ENCODE results near the gene TMEM98. TPM values are rescaled to one million over a fixed set of nuclear protein-coding genes. Genes with fewer than 3 reads are reported as not detected.

TMEM98 gene
- total RNA-seq, 1 donor from 2014 or later: 72.9 TPM

DNA sequence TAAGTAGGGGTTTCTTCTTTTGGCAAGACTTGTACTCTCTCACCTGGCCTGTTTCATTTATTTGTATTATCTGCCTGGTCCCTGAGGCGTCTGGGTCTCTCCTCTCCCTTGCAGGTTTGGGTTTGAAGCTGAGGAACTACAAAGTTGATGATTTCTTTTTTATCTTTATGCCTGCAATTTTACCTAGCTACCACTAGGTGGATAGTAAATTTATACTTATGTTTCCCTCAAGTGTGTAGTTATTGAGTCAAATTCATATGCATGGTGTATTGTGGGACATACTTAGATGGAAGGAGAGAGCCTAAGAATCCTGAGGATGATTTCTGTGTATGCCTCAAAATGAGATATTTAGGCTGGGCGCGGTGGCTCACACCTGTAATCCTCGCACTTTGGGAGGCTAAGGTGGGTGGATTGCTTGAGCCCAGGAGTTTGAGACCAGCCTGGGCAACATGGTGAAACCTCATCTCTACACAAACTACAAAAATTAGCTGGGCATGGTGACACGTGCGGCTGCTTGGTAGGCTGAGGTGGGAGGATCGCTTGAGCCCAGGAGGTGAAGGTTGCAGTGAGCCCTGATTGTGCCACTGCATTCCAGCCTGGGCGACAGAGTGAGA lies 13.6 kb downstream of the TMEM98 start:
- ATAC-seq (no peak), DNase-seq (no peak)
- H3K36me3 ChIP-seq: peaks cover 5% of the 10 kb centered on the region
- H3K27me3 ChIP-seq: no peaks in the 10 kb centered on the region
- no peak overlapping the region for H3K27ac ChIP-seq
- peaks cover 6% of the 10 kb centered on the region for H3K4me1 ChIP-seq
- H3K9me3 ChIP-seq: no peaks in the 10 kb centered on the region
- TF ChIP-seq, protein P1, sequence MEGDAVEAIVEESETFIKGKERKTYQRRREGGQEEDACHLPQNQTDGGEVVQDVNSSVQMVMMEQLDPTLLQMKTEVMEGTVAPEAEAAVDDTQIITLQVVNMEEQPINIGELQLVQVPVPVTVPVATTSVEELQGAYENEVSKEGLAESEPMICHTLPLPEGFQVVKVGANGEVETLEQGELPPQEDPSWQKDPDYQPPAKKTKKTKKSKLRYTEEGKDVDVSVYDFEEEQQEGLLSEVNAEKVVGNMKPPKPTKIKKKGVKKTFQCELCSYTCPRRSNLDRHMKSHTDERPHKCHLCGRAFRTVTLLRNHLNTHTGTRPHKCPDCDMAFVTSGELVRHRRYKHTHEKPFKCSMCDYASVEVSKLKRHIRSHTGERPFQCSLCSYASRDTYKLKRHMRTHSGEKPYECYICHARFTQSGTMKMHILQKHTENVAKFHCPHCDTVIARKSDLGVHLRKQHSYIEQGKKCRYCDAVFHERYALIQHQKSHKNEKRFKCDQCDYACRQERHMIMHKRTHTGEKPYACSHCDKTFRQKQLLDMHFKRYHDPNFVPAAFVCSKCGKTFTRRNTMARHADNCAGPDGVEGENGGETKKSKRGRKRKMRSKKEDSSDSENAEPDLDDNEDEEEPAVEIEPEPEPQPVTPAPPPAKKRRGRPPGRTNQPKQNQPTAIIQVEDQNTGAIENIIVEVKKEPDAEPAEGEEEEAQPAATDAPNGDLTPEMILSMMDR (IDR thresholded peaks at IDR 0.05): peak; percentile 25
- H3K4me3 ChIP-seq: no peak overlapping the region
- intact Hi-C loops (cut with DNase I): no loop called here

DNA sequence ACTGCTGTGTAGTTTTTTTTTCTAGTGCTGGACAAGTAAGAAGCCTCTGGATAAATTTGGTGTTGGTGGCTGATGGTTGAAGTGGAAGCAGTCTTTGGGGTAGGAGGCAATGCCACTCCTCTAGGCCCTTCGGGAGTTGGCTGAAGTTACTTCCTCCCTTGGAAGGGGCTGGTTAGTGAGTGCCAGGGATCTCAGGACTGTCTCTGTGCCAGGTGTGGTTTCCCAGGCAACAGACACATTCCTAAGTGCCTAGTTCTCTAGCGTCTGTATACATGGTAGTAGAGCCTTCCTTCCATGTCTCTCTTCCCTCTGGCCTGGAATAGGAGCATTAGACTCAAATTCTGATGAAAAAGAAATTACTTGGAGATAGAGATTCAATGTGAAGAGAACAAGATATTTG lies 15.3 kb downstream of the TMEM98 start:
- Histone ChIP-seq H3K4me1 (no peaks in the 10 kb centered on the region), H3K9me3 (no peaks in the 10 kb centered on the region), H3K36me3 (peaks cover 5% of the 10 kb centered on the region), H3K27ac (peak overlapping the region; percentile 66), H3K27me3 (no peaks in the 10 kb centered on the region), H3K4me3 (no peak overlapping the region)
- TF ChIP-seq, protein P1 (IDR thresholded peaks at IDR 0.05): no peak
- no peak for DNase-seq
- intact Hi-C loops (cut with DNase I): no loop called here
- peak; percentile 71 for ATAC-seq

DNA sequence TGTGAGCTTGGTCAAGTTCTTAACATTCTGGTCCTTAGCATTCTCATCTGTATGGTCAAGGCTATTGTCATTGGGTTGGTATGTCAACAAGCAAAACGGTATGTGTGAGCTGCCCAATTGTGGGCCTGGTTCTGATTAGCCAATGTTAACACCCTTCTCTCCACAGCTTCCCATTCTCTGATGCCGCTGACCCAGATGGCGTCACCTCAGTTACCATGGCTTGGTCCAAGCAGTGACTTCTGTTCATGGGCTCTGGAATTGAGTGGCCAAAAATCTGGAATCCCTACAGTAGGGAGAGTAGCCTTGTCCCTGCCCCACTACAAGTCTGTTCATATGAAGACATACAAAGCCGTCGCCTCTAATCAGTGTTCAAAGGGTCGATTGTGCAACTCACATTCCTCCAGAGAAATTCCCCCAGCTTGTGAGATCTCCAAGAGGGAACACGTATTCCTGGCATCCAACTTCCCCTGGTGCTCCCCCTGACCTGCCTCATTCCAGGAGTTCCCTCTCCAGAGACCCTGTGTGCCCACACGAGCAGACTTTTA lies 15.8 kb downstream of the TMEM98 start:
- intact Hi-C loops (cut with DNase I): no loop called here
- no peaks in the 10 kb centered on the region for H3K27me3 ChIP-seq
- H3K27ac ChIP-seq: peak overlapping the region; percentile 66
- H3K36me3 ChIP-seq: peaks cover 5% of the 10 kb centered on the region
- H3K9me3 ChIP-seq: no peaks in the 10 kb centered on the region
- no peak overlapping the region for H3K4me3 ChIP-seq
- TF ChIP-seq, protein P1 (IDR thresholded peaks at IDR 0.05): no peak
- no peak for DNase-seq
- no peaks in the 10 kb centered on the region for H3K4me1 ChIP-seq
- peak; percentile 82 for ATAC-seq

DNA sequence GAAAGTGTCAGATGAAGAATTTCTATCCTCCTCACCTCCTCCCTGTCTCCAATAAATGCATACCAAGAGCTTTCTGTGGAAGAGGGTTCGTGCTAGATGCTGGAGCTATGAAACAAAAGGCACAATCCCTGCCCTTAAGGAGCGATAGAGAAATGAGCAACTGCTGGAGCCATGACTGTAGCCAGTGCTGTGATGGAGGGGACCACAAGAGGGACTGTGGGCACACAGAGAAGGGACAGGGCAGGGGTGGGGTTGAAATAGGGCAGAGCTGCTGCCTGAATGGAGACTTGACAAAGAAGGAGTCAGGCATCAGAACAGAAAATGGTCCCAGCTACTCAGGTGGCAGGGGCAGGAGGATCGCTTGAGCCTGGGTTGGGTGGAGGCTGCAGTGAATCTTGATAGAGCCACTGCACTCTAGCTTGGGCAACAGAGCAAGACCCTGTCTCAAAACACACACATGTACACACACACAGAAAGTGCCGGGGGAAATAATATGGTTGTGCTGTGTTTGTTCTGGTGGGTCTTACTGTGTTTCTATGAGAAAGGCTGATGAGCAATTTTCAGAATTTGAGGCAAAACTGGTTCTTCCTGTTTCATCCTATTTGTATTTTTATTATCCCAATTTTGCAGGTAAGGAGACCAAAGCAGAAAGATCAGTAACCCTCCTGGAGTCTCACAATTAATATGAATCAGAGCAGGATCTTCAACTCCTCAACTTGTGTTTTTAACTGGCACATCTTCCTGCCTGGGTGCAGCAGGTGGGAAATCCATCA lies 16.5 kb downstream of the TMEM98 start:
- Histone ChIP-seq H3K4me1 (no peaks in the 10 kb centered on the region), H3K9me3 (no peaks in the 10 kb centered on the region), H3K27me3 (no peaks in the 10 kb centered on the region), H3K36me3 (peaks cover 5% of the 10 kb centered on the region), H3K27ac (peak overlapping the region; percentile 66), H3K4me3 (no peak overlapping the region)
- no peak for DNase-seq
- intact Hi-C loops (cut with DNase I): no loop called here
- ATAC-seq: no peak
- TF ChIP-seq, protein P1 (IDR thresholded peaks at IDR 0.05): no peak

DNA sequence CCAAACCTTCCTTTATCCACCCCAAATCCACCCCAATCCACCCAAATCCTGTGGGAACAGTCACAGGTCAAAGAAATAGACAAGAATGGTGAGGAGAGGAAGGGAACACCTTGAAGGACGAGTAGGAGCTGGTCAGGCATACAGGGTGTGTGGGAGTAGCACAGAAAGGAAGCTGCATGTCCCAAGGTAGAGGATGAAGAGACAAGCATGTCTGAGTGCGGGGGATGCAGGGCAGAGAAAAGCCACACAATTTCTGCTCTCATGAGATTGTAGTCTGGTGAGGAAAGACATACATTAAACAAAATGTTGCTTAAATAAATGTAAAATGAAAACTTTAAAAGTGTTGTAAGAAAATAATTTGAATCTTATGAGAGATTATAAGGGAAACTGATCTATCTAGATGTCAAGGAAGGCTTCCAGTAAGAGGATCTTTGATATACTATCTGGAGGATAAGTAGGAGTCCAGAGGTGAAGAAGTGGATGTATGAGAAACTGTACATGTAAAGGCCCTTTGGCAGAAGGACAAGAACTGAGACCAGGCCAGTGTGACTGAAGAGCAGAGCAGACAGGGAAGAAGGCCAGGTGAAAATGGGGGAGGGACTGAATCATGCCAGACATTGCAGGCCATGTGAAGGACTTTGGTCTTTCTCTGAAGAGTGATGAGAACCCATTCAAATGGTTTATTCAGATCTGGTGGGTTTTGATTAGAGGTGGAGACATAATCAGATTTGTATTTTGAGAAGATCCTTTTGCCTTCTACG lies 18.6 kb downstream of the TMEM98 start:
- DNase-seq: no peak
- ATAC-seq: no peak
- Histone ChIP-seq H3K27ac (no peak overlapping the region), H3K4me3 (no peak overlapping the region), H3K4me1 (no peaks in the 10 kb centered on the region), H3K36me3 (no peaks in the 10 kb centered on the region), H3K9me3 (no peaks in the 10 kb centered on the region), H3K27me3 (no peaks in the 10 kb centered on the region)
- intact Hi-C loops (cut with DNase I): no loop called here
- TF ChIP-seq, protein P1 (IDR thresholded peaks at IDR 0.05): no peak
